Activated B cell treated with CpG ODN at 0.5 μM for 24 hours (primary cell): ENCODE results near the gene CXCL17. TPM values are rescaled to one million over a fixed set of nuclear protein-coding genes. Genes with fewer than 3 reads are reported as not detected.

Experiments
- ATAC-seq: fragments of 200-7000 bp; cut with Tn5 transposase; one replicate; pipeline ENCODE4 v1.10.0; 2021; ENCODE audit warnings: low read depth, mild to moderate bottlenecking, moderate library complexity
- CTCF ChIA-PET: fragments of 350-600 bp; sonication (Branson Sonifier 250); formaldehyde crosslinking; loops from one replicate; lab custom pipeline; 2021; ENCODE audit warnings: antibody characterized with exemption; lab: Charles Lee
- POLR2A ChIA-PET: fragments of 350-600 bp; sonication (Branson Sonifier 250); formaldehyde crosslinking; loops from one replicate; lab custom pipeline; 2021; ENCODE audit warnings: antibody characterized with exemption; lab: Charles Lee
- DNase-seq: peaks from one replicate; pipeline ENCODE4 v3.0.0; 2022
- H3K27ac Mint-ChIP-seq: one replicate; pipeline ENCODE4 v1.8.0; 2020; ENCODE audit warnings: mixed read lengths
- H3K27me3 Mint-ChIP-seq: one replicate; pipeline ENCODE4 v1.8.0; 2021; ENCODE audit warnings: mixed read lengths
- H3K36me3 Mint-ChIP-seq: one replicate; pipeline ENCODE4 v1.8.0; 2021; ENCODE audit warnings: low read depth, mixed read lengths
- H3K4me1 Mint-ChIP-seq: one replicate; pipeline ENCODE4 v1.8.0; 2021; ENCODE audit warnings: mixed read lengths
- H3K4me3 Mint-ChIP-seq: one replicate; pipeline ENCODE4 v1.8.0; 2020; ENCODE audit warnings: mild to moderate bottlenecking, mixed read lengths
- H3K9me3 Mint-ChIP-seq: one replicate; pipeline ENCODE4 v1.8.0; 2020; ENCODE audit warnings: mixed read lengths
- intact Hi-C: fragments of 100-400 bp; cut with micrococcal nuclease; formaldehyde crosslinking; loops from one replicate; pipeline ENCODE4 v1.15.1; 2024
- total RNA-seq: library from RNA; stranded (reverse); gene quantifications from 2 replicates; pipeline ENCODE4 v1.2.3, GENCODE V29; 2022
- TF ChIP-seq, protein P1 (sequence below): fragments of 200-600 bp; IDR thresholded peaks from one replicate; pipeline ENCODE4 v1.8.0; 2022; ENCODE audit warnings: antibody characterized with exemption, mild to moderate bottlenecking

Gene CXCL17
- total RNA-seq, 1 donor from 2014 or later = not detected

DNA sequence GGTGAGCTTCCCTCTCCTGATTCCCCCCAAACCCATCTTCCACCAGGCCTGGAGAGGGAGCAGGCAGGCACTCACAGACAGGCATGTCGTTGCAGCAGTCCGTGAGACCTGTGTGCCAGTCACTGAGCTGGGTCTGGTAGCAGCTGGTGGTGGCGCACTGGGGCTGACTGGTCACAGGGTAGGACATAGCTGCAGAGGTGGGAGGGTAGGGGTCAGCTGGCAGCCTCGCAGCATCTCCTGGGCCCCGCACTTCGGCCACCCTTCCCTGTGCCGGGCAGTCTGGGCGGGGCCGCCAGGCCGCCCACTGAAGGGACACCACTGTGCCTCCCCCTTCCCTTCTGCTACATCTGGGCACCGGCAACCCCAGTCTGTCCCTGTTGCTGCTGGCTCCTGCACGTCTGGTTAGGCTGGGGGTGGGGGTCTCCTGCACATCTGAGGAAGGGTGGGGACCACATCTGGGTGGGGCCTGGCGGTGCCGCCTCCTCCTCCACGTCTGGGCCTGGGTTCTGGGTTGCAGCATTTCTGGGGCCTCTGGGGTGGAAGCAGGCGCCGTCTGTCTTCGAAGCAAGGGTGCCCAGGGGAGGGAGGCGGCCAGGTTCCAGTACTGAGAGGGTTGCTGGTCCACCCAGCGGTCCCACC lies 53.8 kb downstream of the CXCL17 start:
- POLR2A ChIA-PET = interaction anchor here (0.9 kb wide), 1 partner anchor 8 kb away, joined by 4 read pairs; no protein-coding TSS in a partner anchor
- intact Hi-C loops = loop anchor here (5.0 kb wide), 1 partner anchor 33 kb away; no protein-coding TSS in a partner anchor

GRCh38 chr19:42386974-42387707 lies 55.6 kb downstream of the CXCL17 start:
- Mint-ChIP-seq H3K27me3 (peaks cover 32% of the 10 kb centered on the region), H3K36me3 (no peaks in the 10 kb centered on the region), H3K4me3 (peak overlapping the region; percentile 78), H3K9me3 (no peaks in the 10 kb centered on the region), H3K4me1 (peaks cover 7% of the 10 kb centered on the region), H3K27ac (peak overlapping the region; percentile 63)
- peak; percentile 95 for ATAC-seq
- ChIA-PET POLR2A (interaction anchor here (0.6 to 2.1 kb wide), 9 partner anchors 9 to 1784 kb away, joined by 3 to 20 read pairs (median 4); no protein-coding TSS in a partner anchor), CTCF (interaction anchor here (1.0 to 2.3 kb wide), 2 partner anchors 10 to 14 kb away, joined by 4 to 7 read pairs; no protein-coding TSS in a partner anchor)
- peak; percentile 86 for DNase-seq
- TF ChIP-seq, protein P1, sequence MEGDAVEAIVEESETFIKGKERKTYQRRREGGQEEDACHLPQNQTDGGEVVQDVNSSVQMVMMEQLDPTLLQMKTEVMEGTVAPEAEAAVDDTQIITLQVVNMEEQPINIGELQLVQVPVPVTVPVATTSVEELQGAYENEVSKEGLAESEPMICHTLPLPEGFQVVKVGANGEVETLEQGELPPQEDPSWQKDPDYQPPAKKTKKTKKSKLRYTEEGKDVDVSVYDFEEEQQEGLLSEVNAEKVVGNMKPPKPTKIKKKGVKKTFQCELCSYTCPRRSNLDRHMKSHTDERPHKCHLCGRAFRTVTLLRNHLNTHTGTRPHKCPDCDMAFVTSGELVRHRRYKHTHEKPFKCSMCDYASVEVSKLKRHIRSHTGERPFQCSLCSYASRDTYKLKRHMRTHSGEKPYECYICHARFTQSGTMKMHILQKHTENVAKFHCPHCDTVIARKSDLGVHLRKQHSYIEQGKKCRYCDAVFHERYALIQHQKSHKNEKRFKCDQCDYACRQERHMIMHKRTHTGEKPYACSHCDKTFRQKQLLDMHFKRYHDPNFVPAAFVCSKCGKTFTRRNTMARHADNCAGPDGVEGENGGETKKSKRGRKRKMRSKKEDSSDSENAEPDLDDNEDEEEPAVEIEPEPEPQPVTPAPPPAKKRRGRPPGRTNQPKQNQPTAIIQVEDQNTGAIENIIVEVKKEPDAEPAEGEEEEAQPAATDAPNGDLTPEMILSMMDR = no peak
- intact Hi-C loops = loop anchor here (1.0 to 5.0 kb wide), 5 partner anchors 10 to 46 kb away; no protein-coding TSS in a partner anchor

More for the DNA sequence above, 53.8 kb downstream of the CXCL17 start:
- TF ChIP-seq, protein P1 = no peak
- CTCF ChIA-PET = no interaction called here
- DNase-seq (no peak), ATAC-seq (no peak)
- no peak overlapping the region for H3K27ac Mint-ChIP-seq
- H3K4me1 Mint-ChIP-seq = peaks cover 7% of the 10 kb centered on the region
- H3K27me3 Mint-ChIP-seq = peaks cover 25% of the 10 kb centered on the region
- H3K4me3 Mint-ChIP-seq = no peak overlapping the region
- H3K9me3 Mint-ChIP-seq = no peaks in the 10 kb centered on the region
- no peaks in the 10 kb centered on the region for H3K36me3 Mint-ChIP-seq

DNA sequence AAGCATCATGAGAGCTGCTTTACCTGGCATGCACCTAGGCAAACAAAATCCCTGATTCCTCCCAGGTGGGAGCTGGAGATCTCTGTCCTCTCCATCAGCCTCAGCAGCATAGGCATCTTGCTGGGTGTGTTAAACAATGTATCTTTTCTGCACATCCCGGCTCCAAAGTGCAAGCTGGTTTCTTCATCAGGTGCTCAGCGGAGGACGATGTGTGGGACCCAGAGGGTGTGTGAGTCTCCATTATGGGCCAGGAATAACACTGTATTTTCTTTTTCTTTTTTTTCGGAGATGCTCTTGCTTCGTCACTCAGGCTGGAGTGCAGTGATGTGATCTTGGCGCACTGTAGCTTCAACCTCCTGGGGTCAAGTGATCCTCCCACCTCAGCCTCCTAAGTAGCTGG lies 62.6 kb downstream of the CXCL17 start:
- Mint-ChIP-seq H3K27ac (no peak overlapping the region), H3K27me3 (peaks cover 8% of the 10 kb centered on the region), H3K36me3 (peaks cover 2% of the 10 kb centered on the region), H3K9me3 (no peaks in the 10 kb centered on the region), H3K4me3 (no peak overlapping the region), H3K4me1 (no peaks in the 10 kb centered on the region)
- ATAC-seq = no peak
- intact Hi-C loops = no loop called here
- ChIA-PET POLR2A (interaction anchor here (1.0 to 2.3 kb wide), 2 partner anchors 15 to 16 kb away, joined by 3 to 7 read pairs; no protein-coding TSS in a partner anchor), CTCF (interaction anchor here (0.6 to 1.3 kb wide), 2 partner anchors 58 to 259 kb away, joined by 3 read pairs; no protein-coding TSS in a partner anchor)
- TF ChIP-seq, protein P1 = no peak
- DNase-seq = no peak

Other genes starting within 250 kb of the CXCL17 start
- gene DEDD2, start 225.3 kb downstream of the CXCL17 start, total RNA-seq = 26.1 and 29.0 TPM in 2 replicates
- 19.6 and 22.7 TPM in 2 replicates for gene ZNF526, start 222.6 kb downstream of the CXCL17 start, total RNA-seq
- 38.2 and 38.6 TPM in 2 replicates for gene GSK3A, start 200.3 kb downstream of the CXCL17 start, total RNA-seq
- 47.9 and 48.1 TPM in 2 replicates for gene ERF, start 187.8 kb downstream of the CXCL17 start, total RNA-seq
- gene CIC, start 173.7 kb downstream of the CXCL17 start, total RNA-seq = 85.4 and 96.5 TPM in 2 replicates
- gene PRR19, start 140.8 kb downstream of the CXCL17 start, total RNA-seq = 0.20 and 0.33 TPM in 2 replicates
- 22.7 and 25.9 TPM in 2 replicates for gene PAFAH1B3, start 140.3 kb downstream of the CXCL17 start, total RNA-seq
- gene TMEM145, start 129.6 kb downstream of the CXCL17 start, total RNA-seq = not detected in 2 replicates
- gene MEGF8, start 117.3 kb downstream of the CXCL17 start, total RNA-seq = 13.0 and 15.1 TPM in 2 replicates
- 1.00 and 2.4 TPM in 2 replicates for gene CNFN, start 52.6 kb downstream of the CXCL17 start, total RNA-seq
- gene LIPE, start 15.6 kb downstream of the CXCL17 start, total RNA-seq = 37.2 and 37.3 TPM in 2 replicates
- 7.1 and 9.4 TPM in 2 replicates for gene CEACAM1, start 85.5 kb upstream of the CXCL17 start, total RNA-seq
- not detected in 2 replicates for gene CEACAM8, start 152.0 kb upstream of the CXCL17 start, total RNA-seq